ENCODE measurements around the gene FBLN2.

GRCh38 chr3:13525827-13526625 is 22.9 kb upstream of the FBLN2 start:
- TF ChIP-seq EZH2 (IDR thresholded peaks at IDR 0.05; ENCODE audit: low read length) (no peak), CTCF (optimal IDR thresholded peaks at IDR 0.05 in 1 of 3, IDR thresholded peaks at IDR 0.05 in 1 of 3, conservative IDR thresholded peaks at IDR 0.05 in 1 of 3; ENCODE audit: extremely low read depth in 1 of 3, insufficient read depth in 2 of 3, low read length in 3 of 3) (no peak)

Data from keratinocyte (primary cell).